Activated CD4-positive, CD25-positive, alpha-beta regulatory T cell treated with anti-CD3 and anti-CD28 coated beads, Interleukin-2, amount 50 U/mL, for 24 hours (primary cell): ENCODE results near the gene PPIL1.

Source experiments
- ATAC-seq, 2 donors: fragments of 150-1000 bp; cut with Tn5 transposase; one replicate each; pipeline ENCODE4 v1.10.0; 2021; ENCODE audit warnings: mild to moderate bottlenecking in 1 of 2, moderate library complexity in 1 of 2

PPIL1 gene

GRCh38 chr6:36888654-36889481, 14.3 kb upstream of the PPIL1 start:
- ATAC-seq = no peak

GRCh38 chr6:36888115-36888643, 13.6 kb upstream of the PPIL1 start:
- no peak for ATAC-seq

- no peak for ATAC-seq
Measured at GRCh38 chr6:36886950-36887618, 12.5 kb upstream of the PPIL1 start.

GRCh38 chr6:36885461-36886401, 11.1 kb upstream of the PPIL1 start, which contains the start of gene C6orf89:
C6orf89 (plus strand) TSS chr6:36885952; CDS start chr6:36899445, 13,493 bp downstream.
- peak; percentile 100 for ATAC-seq

GRCh38 chr6:36884610-36885009, 10.0 kb upstream of the PPIL1 start:
- no peak for ATAC-seq

GRCh38 chr6:36875250-36875633, 639 bp upstream of the PPIL1 start:
- no peak for ATAC-seq

- ATAC-seq = no peak
Measured at GRCh38 chr6:36873612-36874442, 776 bp downstream of the PPIL1 start.

- ATAC-seq = no peak
Measured at GRCh38 chr6:36873115-36873514, 1.5 kb downstream of the PPIL1 start.

GRCh38 chr6:36871686-36872085, 2.9 kb downstream of the PPIL1 start:
- ATAC-seq = no peak

- no peak for ATAC-seq
Measured at GRCh38 chr6:36867471-36868224, 7.0 kb downstream of the PPIL1 start.

GRCh38 chr6:36865835-36866234, 8.8 kb downstream of the PPIL1 start:
- ATAC-seq = peak; percentile 86 to 90

- ATAC-seq = no peak
Measured at GRCh38 chr6:36863670-36864540, 10.7 kb downstream of the PPIL1 start.

- ATAC-seq = no peak
Measured at GRCh38 chr6:36862848-36863382, 11.7 kb downstream of the PPIL1 start.

- no peak for ATAC-seq
Measured at GRCh38 chr6:36862164-36862847, 12.3 kb downstream of the PPIL1 start.

- no peak for ATAC-seq
Measured at GRCh38 chr6:36860126-36860525, 14.5 kb downstream of the PPIL1 start.

- ATAC-seq = no peak
Measured at GRCh38 chr6:36858407-36858981, 16.1 kb downstream of the PPIL1 start.

GRCh38 chr6:36857325-36857724, 17.3 kb downstream of the PPIL1 start:
- no peak for ATAC-seq

- ATAC-seq = no peak
Measured at GRCh38 chr6:36856277-36856676, 18.3 kb downstream of the PPIL1 start.

GRCh38 chr6:36855750-36856149, 18.9 kb downstream of the PPIL1 start:
- ATAC-seq = no peak
